ENCODE data around the gene MAP2K6.

GRCh38 chr17:69506489-69506888, 92.0 kb downstream of the MAP2K6 start:
- TF ChIP-seq POLR2A (IDR thresholded peaks at IDR 0.05) (no peak), CTCF (IDR thresholded peaks at IDR 0.05) (peak in 1 of 3 experiments; percentile 15)
